Karpas-422 (cell line): ENCODE results near the gene ODAPH. TPM values are rescaled to one million over a fixed set of nuclear protein-coding genes. Genes with fewer than 3 reads are reported as not detected.
A peak's percentile ranks its signal among the peaks of the same experiment; 100 is the strongest.
"Not testable (repeated sequence)": the region's sequence is repeated elsewhere in the genome, so short reads cannot be mapped to it uniquely, and the experiment has no call there.

Source experiments
- DNase-seq: peaks from one replicate; pipeline ENCODE4 v3.0.0-alpha.2; 2015
- H2AFZ ChIP-seq: fragments of 200-600 bp; sonication (generic); 2 replicates; pipeline ENCODE4 v1.6.1; 2014; ENCODE audit warnings: antibody characterized with exemption, low read length, mixed read lengths
- H3K27ac ChIP-seq: fragments of 200-600 bp; sonication (generic); 2 replicates; pipeline ENCODE4 v1.5.1; 2014; ENCODE audit warnings: mild to moderate bottlenecking, low read length, moderate library complexity
- H3K27me3 ChIP-seq: fragments of 200-600 bp; sonication (generic); 2 replicates; pipeline ENCODE4 v1.6.1; 2014; ENCODE audit warnings: low read length, mixed read lengths
- H3K36me3 ChIP-seq: fragments of 200-600 bp; sonication (generic); 2 replicates; pipeline ENCODE4 v1.6.1; 2014; ENCODE audit warnings: low read length, mixed read lengths; ENCODE audit not compliant: insufficient read depth
- H3K4me1 ChIP-seq: fragments of 200-600 bp; sonication (generic); 2 replicates; pipeline ENCODE4 v1.6.1; 2014; ENCODE audit warnings: mild to moderate bottlenecking, low read length, mixed read lengths
- H3K4me2 ChIP-seq: fragments of 200-600 bp; sonication (generic); 2 replicates; pipeline ENCODE4 v1.6.1; 2014; ENCODE audit warnings: low read length, low read depth, mild to moderate bottlenecking; ENCODE audit not compliant: poor library complexity, severe bottlenecking
- H3K4me3 ChIP-seq: fragments of 200-600 bp; sonication (generic); 2 replicates; pipeline ENCODE4 v1.5.1; 2014; ENCODE audit warnings: mild to moderate bottlenecking, antibody characterized with exemption, low read length, mixed read lengths
- H3K79me2 ChIP-seq: fragments of 200-600 bp; sonication (generic); 2 replicates; pipeline ENCODE4 v1.6.1; 2014; ENCODE audit warnings: mild to moderate bottlenecking, low read length, mixed read lengths
- H3K9ac ChIP-seq: fragments of 200-600 bp; sonication (generic); 2 replicates; pipeline ENCODE4 v1.6.0; 2014; ENCODE audit warnings: low read length
- H3K9me2 ChIP-seq: fragments of 200-600 bp; sonication (generic), shearing (Covaris generic); replicated peaks from 2 replicates; pipeline ENCODE4 v1.6.0; 2014; ENCODE audit warnings: mild to moderate bottlenecking, low read length, moderate library complexity; ENCODE audit not compliant: insufficient read depth
- H3K9me3 ChIP-seq: fragments of 300-700, 200-600 bp; sonication (generic); 2 replicates; pipeline ENCODE4 v1.6.1; 2014; ENCODE audit warnings: low read length, mixed read lengths
- H4K20me1 ChIP-seq: fragments of 200-600 bp; sonication (generic); 2 replicates; pipeline ENCODE4 v1.6.1; 2014; ENCODE audit warnings: mild to moderate bottlenecking, antibody characterized with exemption, low read length, low read depth; ENCODE audit not compliant: insufficient read depth
- total RNA-seq: library from RNA; depleted of rRNA; stranded (reverse); fragments of >200 nt; shearing (Covaris generic); gene quantifications from 2 replicates; pipeline ENCODE4 v1.2.3, GENCODE V29; 2014; ENCODE audit warnings: low replicate concordance; rRNA removed

The ODAPH gene, protein sequence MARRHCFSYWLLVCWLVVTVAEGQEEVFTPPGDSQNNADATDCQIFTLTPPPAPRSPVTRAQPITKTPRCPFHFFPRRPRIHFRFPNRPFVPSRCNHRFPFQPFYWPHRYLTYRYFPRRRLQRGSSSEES
- not detected in 2 replicates for total RNA-seq

DNA sequence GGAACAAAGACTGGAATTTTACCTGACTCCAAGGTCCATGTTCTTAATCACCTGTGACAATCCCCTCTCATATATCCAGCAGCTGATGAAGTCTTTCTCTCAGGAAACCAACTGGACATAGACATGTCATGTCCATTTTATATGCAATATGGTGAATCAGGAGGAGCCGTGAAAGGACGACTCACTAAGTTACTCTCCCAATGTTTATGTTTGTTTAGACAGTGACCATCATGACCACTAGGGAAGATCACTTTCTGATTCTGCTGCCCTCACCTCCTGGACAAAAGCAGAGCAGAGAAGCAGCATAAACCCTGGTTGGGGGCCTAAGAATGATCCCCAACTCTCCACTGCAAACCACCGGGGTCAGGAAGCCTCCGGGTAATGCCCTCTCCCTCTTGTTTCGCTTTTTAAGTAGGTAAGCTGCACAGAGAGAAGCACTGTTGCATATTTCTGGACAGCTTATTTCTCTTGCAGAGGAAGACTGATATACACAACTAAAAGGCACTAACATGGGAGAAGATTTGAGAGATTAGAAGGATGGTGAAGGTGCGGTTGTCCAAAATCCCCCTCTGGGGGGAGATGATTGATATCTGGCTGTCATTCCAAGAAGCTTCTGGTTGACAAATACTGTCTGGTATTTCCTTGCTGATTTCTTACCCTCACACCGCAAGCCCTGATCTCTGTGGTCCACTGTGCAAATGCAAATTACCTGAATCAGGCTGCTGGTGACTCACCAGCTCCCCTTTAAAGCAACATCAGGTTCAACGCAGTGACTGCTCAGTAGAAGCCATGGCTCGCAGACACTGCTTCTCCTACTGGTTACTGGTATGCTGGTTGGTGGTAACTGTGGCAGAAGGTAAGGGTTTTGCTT is at the start of gene ODAPH:
Gene ODAPH (plus strand): TSS at position 773 of the 871 bp plus-strand sequence. CDS start 17 bp downstream, at position 790.
- peak; percentile 75 for DNase-seq
- Histone ChIP-seq H3K36me3 (no peaks in the 10 kb centered on the region), H3K27me3 (no peaks in the 10 kb centered on the region), H4K20me1 (no peaks in the 10 kb centered on the region), H3K9ac (peak within 1 kb of the TSS; percentile 24; the same call in 1 of the 2 replicates), H2AFZ (peak within 1 kb of the TSS; percentile 36; the same call in 1 of the 2 replicates), H3K9me3 (no peaks in the 10 kb centered on the region), H3K27ac (no peak within 1 kb of the TSS), H3K4me1 (peaks cover 14% of the 10 kb centered on the region), H3K4me2 (peak within 1 kb of the TSS; percentile 53), H3K79me2 (no peaks in the 10 kb centered on the region), H3K9me2 (no peaks in the 10 kb centered on the region), H3K4me3 (peak within 1 kb of the TSS; percentile 15; the same call in 1 of the 2 replicates)

DNA sequence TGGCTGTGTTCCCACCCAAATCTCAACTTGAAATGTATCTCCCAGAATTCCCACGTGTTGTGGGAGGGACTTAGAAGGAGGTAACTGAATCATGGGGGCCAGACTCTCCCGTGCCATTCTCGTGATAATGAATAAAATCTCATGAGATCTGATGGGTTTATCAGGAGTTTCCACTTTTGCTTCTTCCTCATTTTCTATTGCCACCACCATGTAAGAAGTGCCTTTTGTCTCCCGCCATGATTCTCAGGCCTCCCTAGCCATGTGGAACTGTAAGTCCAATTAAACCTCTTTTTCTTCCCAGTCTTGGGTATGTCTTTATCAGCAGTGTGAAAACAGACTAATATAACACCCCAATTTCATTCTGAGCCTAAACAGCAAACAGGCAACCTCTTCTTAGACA is 46.3 kb upstream of the ODAPH start:
- Histone ChIP-seq H3K4me1 (peaks cover 18% of the 10 kb centered on the region), H3K79me2 (peaks cover 80% of the 10 kb centered on the region)
- H3K9me2 ChIP-seq, H3K27me3 ChIP-seq, DNase-seq, H3K27ac ChIP-seq, H3K4me2 ChIP-seq, H3K9me3 ChIP-seq, H2AFZ ChIP-seq, H3K9ac ChIP-seq, H3K36me3 ChIP-seq, H4K20me1 ChIP-seq, H3K4me3 ChIP-seq: not testable (repeated sequence)

DNA sequence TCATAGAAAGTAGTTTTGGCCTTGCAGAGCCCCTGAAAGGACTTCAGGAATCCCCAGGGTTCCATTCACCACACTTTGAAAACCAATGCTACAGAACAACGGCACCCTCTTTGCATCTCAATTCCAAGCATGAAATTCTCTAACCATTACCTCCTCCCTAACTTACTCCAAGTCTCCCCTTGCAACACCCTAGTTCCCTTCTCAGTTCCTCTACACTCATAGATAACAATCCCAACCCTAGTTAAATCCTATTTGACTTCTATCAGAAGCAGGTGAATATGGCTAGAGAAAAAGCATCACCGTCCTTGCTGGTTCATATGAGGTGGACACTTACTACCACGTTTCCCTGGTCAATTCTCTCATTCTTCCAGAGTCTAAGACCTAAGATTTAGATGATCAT is 44.0 kb upstream of the ODAPH start:
- peaks cover 27% of the 10 kb centered on the region for H3K4me1 ChIP-seq

DNA sequence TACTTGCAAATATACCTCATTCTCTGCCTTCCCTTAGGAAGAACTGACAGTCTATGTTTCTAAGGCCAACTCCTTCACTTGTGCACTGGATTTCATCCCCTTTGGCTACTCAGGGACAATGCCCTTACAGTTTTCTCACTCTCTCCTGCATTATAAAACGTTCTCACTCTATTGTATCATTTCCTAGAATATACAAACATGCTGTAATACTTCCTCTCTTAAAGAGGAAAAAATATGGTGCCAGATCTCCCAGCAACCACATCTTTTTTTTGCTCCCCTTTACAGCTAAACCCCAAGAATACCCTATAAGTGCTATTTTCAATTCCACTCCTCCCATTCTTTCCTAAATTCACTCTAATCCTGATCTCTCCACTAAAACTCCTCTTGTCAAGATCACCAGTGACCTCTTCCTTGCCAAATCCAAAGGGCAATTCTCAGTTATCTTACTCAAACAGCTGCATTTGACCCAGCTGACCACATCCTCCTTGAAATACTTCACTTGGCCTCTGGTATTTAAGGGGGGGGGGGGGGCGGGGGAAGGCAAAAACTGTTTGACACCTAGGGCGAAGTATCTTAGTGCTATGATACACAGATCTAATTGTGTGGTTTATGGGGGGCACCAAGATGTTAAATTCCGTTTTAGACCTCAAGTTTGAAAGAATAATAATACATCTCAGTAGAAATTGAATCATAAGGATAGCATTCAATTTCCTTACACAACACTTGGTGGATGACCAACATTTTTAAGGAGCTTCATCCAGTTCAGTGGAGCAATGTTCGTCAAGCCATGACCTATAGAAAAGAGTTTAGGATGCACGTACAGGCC is 43.3 kb upstream of the ODAPH start:
- Histone ChIP-seq H3K36me3 (peaks cover 10% of the 10 kb centered on the region; the same call in 1 of the 2 replicates), H3K27ac (peak overlapping the region; percentile 40), H3K9ac (peak overlapping the region; percentile 94), H3K79me2 (peaks cover 79% of the 10 kb centered on the region), H3K9me3 (no peaks in the 10 kb centered on the region), H4K20me1 (no peaks in the 10 kb centered on the region), H3K27me3 (no peaks in the 10 kb centered on the region), H3K4me3 (peak overlapping the region; percentile 95), H3K9me2 (no peaks in the 10 kb centered on the region), H3K4me2 (peak overlapping the region; percentile 92), H2AFZ (no peak overlapping the region), H3K4me1 (peaks cover 27% of the 10 kb centered on the region)
- peak; percentile 42 for DNase-seq

More for the DNA sequence above, 44.0 kb upstream of the ODAPH start:
- DNase-seq, result no peak
- Histone ChIP-seq H3K27ac (peak overlapping the region; percentile 40; the same call in 1 of the 2 replicates), H4K20me1 (no peaks in the 10 kb centered on the region), H3K9me2 (no peaks in the 10 kb centered on the region), H3K4me3 (peak overlapping the region; percentile 95), H3K9ac (peak overlapping the region; percentile 94; the same call in 1 of the 2 replicates), H3K36me3 (0 out of 2 replicates have a peak, but pooled peaks cover 7% of the 10 kb centered on the region), H3K4me2 (peak overlapping the region; percentile 92), H3K27me3 (no peaks in the 10 kb centered on the region), H2AFZ (no peak overlapping the region), H3K9me3 (no peaks in the 10 kb centered on the region), H3K79me2 (peaks cover 86% of the 10 kb centered on the region)

DNA sequence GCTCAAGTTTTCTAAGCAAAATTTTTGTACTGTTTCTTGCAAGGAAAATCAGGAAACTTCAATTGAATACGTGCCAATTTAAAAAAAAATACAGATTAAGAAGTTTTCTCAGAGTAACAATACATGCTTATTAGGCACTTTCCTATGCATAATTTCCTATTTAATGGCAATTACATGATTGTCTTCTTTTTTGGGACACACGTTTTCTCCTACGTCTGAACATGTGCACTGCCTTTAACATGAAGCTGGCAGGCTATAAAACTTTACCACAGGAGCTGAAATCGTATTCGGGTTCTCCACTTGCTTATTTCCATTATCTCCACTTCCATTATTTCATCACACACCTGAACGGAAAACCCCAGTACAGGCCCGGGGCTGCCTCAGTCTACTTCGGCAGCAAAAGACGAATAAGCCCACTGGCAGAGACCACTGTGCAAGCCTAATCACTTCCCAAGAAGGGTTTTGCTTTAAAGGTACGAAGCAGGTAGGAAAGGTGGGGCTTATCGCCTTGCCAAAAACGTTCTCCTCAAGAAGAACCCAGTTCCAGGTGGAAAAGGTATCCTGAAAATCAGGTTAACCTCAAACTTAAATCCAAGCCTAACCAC is 42.2 kb upstream of the ODAPH start:
- Histone ChIP-seq H4K20me1 (no peaks in the 10 kb centered on the region), H3K9ac (peak overlapping the region; percentile 94), H3K4me1 (peaks cover 27% of the 10 kb centered on the region), H3K27ac (peak overlapping the region; percentile 40; the same call in 1 of the 2 replicates), H3K79me2 (peaks cover 74% of the 10 kb centered on the region), H3K9me3 (no peaks in the 10 kb centered on the region), H3K27me3 (no peaks in the 10 kb centered on the region), H3K4me2 (peak overlapping the region; percentile 92), H3K9me2 (no peaks in the 10 kb centered on the region), H3K36me3 (peaks cover 10% of the 10 kb centered on the region), H2AFZ (0 out of 2 replicates have a peak overlapping the region, but pooled peaks have one; percentile 50), H3K4me3 (peak overlapping the region; percentile 95)
- no peak for DNase-seq

DNA sequence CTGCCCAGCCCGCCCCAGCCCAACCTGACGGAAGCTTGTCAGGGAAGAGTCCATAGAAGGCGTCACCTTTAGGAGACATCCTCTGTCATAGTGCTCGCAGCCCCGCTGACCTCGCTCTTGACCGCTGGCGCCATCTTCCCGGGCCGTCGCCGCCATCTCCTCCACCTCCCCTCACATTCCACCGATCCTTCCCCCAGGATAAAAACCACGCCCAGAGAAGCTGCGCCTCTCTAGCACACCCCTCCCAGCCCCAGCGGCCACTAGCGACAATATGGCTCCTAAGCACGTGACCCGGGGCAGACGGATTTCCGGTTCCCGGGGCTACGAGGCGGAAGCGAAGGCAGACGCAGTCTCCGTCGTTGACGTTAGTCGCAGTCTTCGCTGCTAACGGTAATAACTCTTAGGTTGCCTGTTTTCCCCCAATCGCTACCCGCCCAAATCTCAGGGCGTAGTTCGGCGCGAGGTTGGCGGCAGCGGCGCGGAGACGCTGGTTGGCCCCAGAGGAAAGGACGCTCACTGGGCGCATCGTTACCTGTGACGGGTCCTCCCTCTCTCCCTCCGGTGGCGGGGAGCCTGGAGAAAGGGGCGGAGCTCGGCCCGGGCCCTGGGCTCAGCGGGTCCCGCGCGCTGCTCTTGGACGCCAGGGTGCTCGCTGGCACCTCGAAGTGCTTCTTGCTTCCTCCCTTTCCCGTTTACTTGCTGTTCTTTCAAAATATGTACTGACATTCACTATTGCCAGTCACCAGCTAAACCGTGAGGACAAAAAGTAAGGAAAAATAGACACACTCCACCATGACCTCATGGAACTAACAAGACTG is 41.5 kb upstream of the ODAPH start, which contains the start of the genes RCHY1 and THAP6:
Gene RCHY1 (minus strand): TSS at position 273 of the 818 bp plus-strand sequence. CDS start 117 bp downstream, at position 156.
Gene THAP6 (plus strand): TSS at position 343 of the 818 bp plus-strand sequence. CDS start 980 bp downstream, outside the sequence.
- peak within 1 kb of the TSS; percentile 92 for H3K4me2 ChIP-seq
- peak within 1 kb of the TSS; percentile 83 for H3K27ac ChIP-seq
- no peaks in the 10 kb centered on the region for H3K9me2 ChIP-seq
- peak within 1 kb of the TSS; percentile 94 for H3K9ac ChIP-seq
- DNase-seq, result peak; percentile 94
- peaks cover 13% of the 10 kb centered on the region for H3K36me3 ChIP-seq
- no peaks in the 10 kb centered on the region for H3K9me3 ChIP-seq
- peaks cover 70% of the 10 kb centered on the region for H3K79me2 ChIP-seq
- 0 out of 2 replicates have a peak within 1 kb of the TSS, but pooled peaks have one; percentile 50 for H2AFZ ChIP-seq
- H4K20me1 ChIP-seq, result no peaks in the 10 kb centered on the region
- peak within 1 kb of the TSS; percentile 95 for H3K4me3 ChIP-seq
- H3K4me1 ChIP-seq, result peaks cover 27% of the 10 kb centered on the region
- no peaks in the 10 kb centered on the region for H3K27me3 ChIP-seq
